ENCODE data around the gene EXD3. TPM values are rescaled to one million over a fixed set of nuclear protein-coding genes. Genes with fewer than 3 reads are reported as not detected.

The EXD3 gene
- total and polyA plus RNA-seq, 2 of the 13 experiments (the other 11 are each of a cell fraction or from before 2014, with no cell fraction given): 2.7 to 4.8 TPM

- Histone ChIP-seq H3K27me3 (ENCODE audit: control insufficient read depth in 1 of 2, insufficient read depth in 2 of 2, low read length in 2 of 2) (no peaks in the 10 kb centered on the region), H3K27ac (ENCODE audit: extremely low read length, insufficient read depth, low read length) (no peak overlapping the region), H2AFZ (ENCODE audit: low read length) (no peak overlapping the region), H3K4me2 (ENCODE audit: low read depth, low read length) (no peak overlapping the region), H3K79me2 (ENCODE audit: insufficient read depth, low read length) (no peaks in the 10 kb centered on the region), H3K9ac (ENCODE audit: insufficient read depth, low read depth, low read length) (no peak overlapping the region), H3K4me1 (ENCODE audit: insufficient read depth, low read length) (peaks cover 38% of the 10 kb centered on the region), H4K20me1 (ENCODE audit: insufficient read depth, low read length) (peaks cover 7% of the 10 kb centered on the region; the same call in 1 of the 2 replicates), H3K9me3 (ENCODE audit: low read length) (no peaks in the 10 kb centered on the region), H3K36me3 (replicated peaks in 1 of 2; ENCODE audit: control insufficient read depth in 1 of 2, insufficient read depth in 2 of 2, low read length in 2 of 2) (peaks cover 8 to 28% of the 10 kb centered on the region in 2 experiments), H3K4me3 (replicated peaks in 1 of 3; ENCODE audit: insufficient read depth in 1 of 3, low read depth in 2 of 3, low read length in 3 of 3) (no peak overlapping the region)
- DNase-seq (ENCODE audit: low spot score) (no peak), ATAC-seq (no peak), FAIRE-seq (no peak)
- ChIA-PET POLR2A (interaction anchor here (1.0 to 3.3 kb wide), 3 partner anchors 11 to 146 kb away, joined by 3 to 12 read pairs (median 4); partner anchors contain the start of genes EXD3, NOXA1, NRARP and NSMF), CTCF (ENCODE audit: low intra/inter-chr PET ratio, low total read pairs) (no interaction called here)
- intact Hi-C loops (cut with micrococcal nuclease; ENCODE audit: unreplicated experiment) (loop anchor here (5.0 kb wide), 1 partner anchor 161 kb away; no protein-coding TSS in a partner anchor), in situ Hi-C loops (cut with HindIII; ENCODE audit: extremely low pct_ligation_motif_present, low pct_unique_long_range_greater_than_20kb) (no loop called here)
- WGBS (ENCODE audit: low lambda C conversion rate): 95% methylated on average over 11 of the region's 16 CpGs
- no TSS peak for BruUV-seq (replicated peaks)
- TF ChIP-seq GFI1 (CRISPR knock-in tag; IDR thresholded peaks at IDR 0.05; ENCODE audit: borderline replicate concordance): no peak
- TF ChIP-seq HNRNPL (IDR thresholded peaks at IDR 0.05; ENCODE audit: low read depth, low read length): peak; percentile 8; the same call in 1 of the 2 replicates
- TF ChIP-seq ETS1 (CRISPR knock-in tag; IDR thresholded peaks at IDR 0.05): no peak
- no peak for TF ChIP-seq DBP (CRISPR knock-in tag; IDR thresholded peaks at IDR 0.05; ENCODE audit: not compliant biosample characterization)
- 0 out of 2 replicates have a peak, but pooled peaks have one; percentile 21 for TF ChIP-seq RBFOX2 (IDR thresholded peaks at IDR 0.05; ENCODE audit: low read depth, low read length)
- no peak for TF ChIP-seq HMG20A (CRISPR knock-in tag; IDR thresholded peaks at IDR 0.05; ENCODE audit: borderline replicate concordance)
- no peak for TF ChIP-seq HBP1 (CRISPR knock-in tag; IDR thresholded peaks at IDR 0.05; ENCODE audit: low read depth)
- no peak for TF ChIP-seq ZNF569 (CRISPR knock-in tag; IDR thresholded peaks at IDR 0.05; ENCODE audit: borderline replicate concordance)
- no peak for TF ChIP-seq ZSCAN29 (CRISPR knock-in tag; conservative IDR thresholded peaks at IDR 0.05)
- no peak for TF ChIP-seq GABPA (IDR thresholded peaks at IDR 0.05; ENCODE audit: low read depth, low read length)
- TF ChIP-seq GABPA (CRISPR knock-in tag; IDR thresholded peaks at IDR 0.05; ENCODE audit: low read depth): no peak
- no peak for TF ChIP-seq ZBTB20 (CRISPR knock-in tag; IDR thresholded peaks at IDR 0.05; ENCODE audit: borderline replicate concordance, low read depth)
- TF ChIP-seq HHEX (CRISPR knock-in tag; IDR thresholded peaks at IDR 0.05): no peak
Observed at GRCh38 chr9:137448602-137448962, 25.6 kb upstream of the EXD3 start.
